ENCODE measurements around the gene ARMS2. TPM values are rescaled to one million over a fixed set of nuclear protein-coding genes. Genes with fewer than 3 reads are reported as not detected.

The ARMS2 gene
- total RNA-seq, 2 donors from 2014 or later = not detected

DNA sequence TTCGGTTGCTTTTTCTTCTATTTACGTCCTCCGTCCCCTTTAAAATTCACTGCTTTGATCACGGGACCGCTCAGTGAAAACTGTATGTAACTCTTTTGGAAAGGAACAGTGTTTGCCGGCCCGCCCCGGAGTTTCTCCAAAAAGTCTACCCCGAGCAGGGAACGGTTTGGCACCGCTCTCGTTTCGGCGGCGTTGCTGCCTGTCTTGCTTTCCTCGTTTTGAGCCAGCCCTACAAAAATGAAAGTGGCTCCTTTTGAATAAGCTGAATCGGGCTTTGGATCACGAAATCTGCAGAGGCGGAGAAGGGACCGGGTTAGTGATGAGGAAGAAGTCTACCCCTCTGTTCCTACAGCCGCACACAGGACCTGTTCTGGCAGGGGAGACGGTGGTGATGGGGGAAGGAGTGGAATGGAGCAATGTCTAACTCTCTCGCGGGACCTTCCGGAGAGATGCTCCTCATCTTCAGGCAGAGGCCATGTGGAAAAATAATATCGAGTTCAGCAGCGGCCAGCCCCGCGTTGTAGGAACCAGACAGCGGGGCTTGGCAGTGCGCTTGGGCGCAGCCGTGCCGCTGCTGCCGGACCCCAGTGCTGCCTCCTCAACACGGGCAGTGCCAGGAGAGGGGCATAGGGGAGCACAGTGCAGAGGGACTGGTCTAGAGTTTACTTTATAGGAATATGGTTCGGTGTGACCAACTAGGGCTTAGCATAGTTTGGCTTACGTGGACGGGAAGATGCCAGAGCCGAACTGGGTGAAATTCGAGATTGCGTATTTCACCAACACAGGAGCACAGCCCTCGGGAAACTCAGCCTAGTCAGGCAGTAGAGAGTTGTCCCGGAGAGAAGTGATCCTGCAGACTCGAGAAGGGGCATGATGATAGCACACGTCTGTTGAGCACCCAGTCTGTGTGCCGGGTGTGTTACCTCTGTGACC is 8.3 kb downstream of the ARMS2 start:
- DNase-seq (ENCODE audit: low spot score) = no peak
- no peak for ATAC-seq (ENCODE audit: insufficient number of reproducible peaks, low FRiP score, low read depth)

GRCh38 chr10:122463466-122464249 is 9.2 kb downstream of the ARMS2 start:
- ATAC-seq (ENCODE audit: insufficient number of reproducible peaks, low FRiP score, low read depth) (no peak), DNase-seq (ENCODE audit: low spot score) (no peak)
- peaks cover 35 to 53% of the 10 kb centered on the region in 2 donors for H3K4me1 ChIP-seq (ENCODE audit: control insufficient read depth in 1 of 2, low read depth in 2 of 2)
- peak overlapping the region; percentile 94 for H3K27ac ChIP-seq
- no peaks in the 10 kb centered on the region for H3K36me3 ChIP-seq
- H3K27me3 ChIP-seq (replicated peaks; ENCODE audit: insufficient read depth) = no peaks in the 10 kb centered on the region
- H3K4me3 ChIP-seq = peak overlapping the region; percentile 95
- no peaks in the 10 kb centered on the region for H3K9me3 ChIP-seq
- TF ChIP-seq CTCF (IDR thresholded peaks at IDR 0.05) = no peak

More for the DNA sequence above, 8.3 kb downstream of the ARMS2 start:
- H3K4me3 ChIP-seq = peak overlapping the region; percentile 95
- H3K36me3 ChIP-seq = no peaks in the 10 kb centered on the region
- H3K27me3 ChIP-seq (replicated peaks; ENCODE audit: insufficient read depth) = no peaks in the 10 kb centered on the region
- no peaks in the 10 kb centered on the region for H3K9me3 ChIP-seq
- peak overlapping the region; percentile 94 for H3K27ac ChIP-seq
- TF ChIP-seq CTCF (IDR thresholded peaks at IDR 0.05) = no peak
- H3K4me1 ChIP-seq (ENCODE audit: control insufficient read depth in 1 of 2, low read depth in 2 of 2) = peaks cover 29 to 47% of the 10 kb centered on the region in 2 donors

DNA sequence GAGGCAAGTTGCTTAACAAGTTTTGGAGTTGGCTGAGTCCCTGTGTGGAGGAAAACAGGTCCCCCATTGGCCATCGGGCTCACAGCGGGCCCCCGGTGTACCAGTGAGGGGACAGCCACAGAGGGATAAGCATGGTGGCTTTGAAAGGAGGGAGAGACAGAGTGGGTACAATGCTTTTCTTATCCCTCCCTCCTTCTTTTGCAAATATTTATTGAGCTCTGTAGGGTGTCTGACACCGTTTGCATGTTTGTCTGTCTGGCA is 9.7 kb downstream of the ARMS2 start:
- DNase-seq (ENCODE audit: low spot score) (no peak), ATAC-seq (ENCODE audit: insufficient number of reproducible peaks, low FRiP score, low read depth) (no peak)
- H3K27me3 ChIP-seq (replicated peaks; ENCODE audit: insufficient read depth) = no peaks in the 10 kb centered on the region
- no peaks in the 10 kb centered on the region for H3K9me3 ChIP-seq
- H3K4me3 ChIP-seq = peak overlapping the region; percentile 95
- no peak overlapping the region for H3K27ac ChIP-seq
- TF ChIP-seq CTCF (IDR thresholded peaks at IDR 0.05) = no peak
- no peaks in the 10 kb centered on the region for H3K36me3 ChIP-seq
- peaks cover 39 to 58% of the 10 kb centered on the region in 2 donors for H3K4me1 ChIP-seq (ENCODE audit: control insufficient read depth in 1 of 2, low read depth in 2 of 2)

- ATAC-seq (ENCODE audit: insufficient number of reproducible peaks, low FRiP score, low read depth) (no peak), DNase-seq (ENCODE audit: low spot score) (no peak)
- H3K36me3 ChIP-seq = no peaks in the 10 kb centered on the region
- no peaks in the 10 kb centered on the region for H3K27me3 ChIP-seq (replicated peaks; ENCODE audit: insufficient read depth)
- peak overlapping the region; percentile 95 for H3K4me3 ChIP-seq
- no peak for TF ChIP-seq CTCF (IDR thresholded peaks at IDR 0.05)
- no peak overlapping the region for H3K27ac ChIP-seq
- H3K9me3 ChIP-seq = no peaks in the 10 kb centered on the region
- peaks cover 43 to 62% of the 10 kb centered on the region in 2 donors for H3K4me1 ChIP-seq (ENCODE audit: control insufficient read depth in 1 of 2, low read depth in 2 of 2)
These were observed 10.1 kb downstream of the ARMS2 start for GRCh38 chr10:122464586-122464985.

DNA sequence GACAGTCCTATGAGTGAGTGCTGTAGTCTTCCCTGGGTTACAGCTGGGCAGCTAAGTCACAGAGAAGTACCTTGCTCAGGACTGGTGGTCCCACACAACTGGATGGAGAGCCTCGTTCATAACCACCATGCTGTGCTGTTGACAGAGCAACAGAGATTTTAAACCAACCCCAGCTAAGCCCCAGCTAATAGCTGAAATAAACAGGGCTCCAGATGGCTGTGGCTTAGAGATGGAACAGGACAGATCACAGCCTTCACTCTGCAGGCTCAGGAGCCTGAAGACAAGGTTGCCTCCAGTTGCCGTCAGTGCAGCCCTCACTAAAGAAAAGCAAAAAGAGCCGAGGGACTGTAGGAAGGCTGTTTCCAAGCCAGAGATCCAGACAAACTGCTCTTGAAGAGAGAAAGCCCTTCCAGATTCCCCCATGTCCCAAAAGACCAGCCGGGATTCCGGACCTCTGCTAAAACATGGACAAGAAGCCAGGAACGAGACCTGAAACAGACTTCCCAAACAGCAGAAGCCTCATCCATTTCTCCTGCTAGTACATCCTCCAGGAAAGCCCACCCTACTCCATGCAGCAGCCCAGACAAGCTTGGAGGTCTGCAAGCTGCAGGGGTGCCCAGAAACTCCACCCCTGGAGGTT is 11.1 kb downstream of the ARMS2 start:
- no peak for DNase-seq (ENCODE audit: low spot score)
- no peak for ATAC-seq (ENCODE audit: insufficient number of reproducible peaks, low FRiP score, low read depth)
- Histone ChIP-seq H3K27me3 (replicated peaks; ENCODE audit: insufficient read depth) (no peaks in the 10 kb centered on the region), H3K36me3 (no peaks in the 10 kb centered on the region), H3K27ac (no peak overlapping the region), H3K4me3 (no peak overlapping the region), H3K9me3 (no peaks in the 10 kb centered on the region), H3K4me1 (ENCODE audit: control insufficient read depth in 1 of 2, low read depth in 2 of 2) (peaks cover 45 to 64% of the 10 kb centered on the region in 2 donors)
- no peak for TF ChIP-seq CTCF (IDR thresholded peaks at IDR 0.05)

Measured in thoracic aorta (tissue), 2 donors.